MM.1S (cell line): ENCODE measurements around the gene TSN.

Experiments used
- DNase-seq: peaks from one replicate; pipeline ENCODE4 v3.0.0-alpha.2; 2015
- H2AFZ ChIP-seq: fragments of 300-600 bp; sonication (generic); 2 replicates; pipeline ENCODE4 v1.6.0; 2016; ENCODE audit warnings: antibody characterized with exemption, low read length
- H3F3A ChIP-seq: fragments of 300-600 bp; sonication (generic); 2 replicates; pipeline ENCODE4 v1.6.1; 2016; ENCODE audit warnings: mild to moderate bottlenecking, antibody characterized with exemption, low read length, moderate library complexity, mixed read lengths; ENCODE audit not compliant: insufficient read depth
- H3K27ac ChIP-seq: fragments of 300-600 bp; sonication (generic); 2 replicates; pipeline ENCODE4 v1.5.1; 2016; ENCODE audit warnings: mild to moderate bottlenecking, low read length
- H3K27me3 ChIP-seq: fragments of 300-600 bp; sonication (generic); replicated peaks from 2 replicates; pipeline ENCODE4 v1.6.0; 2016; ENCODE audit warnings: low read length; ENCODE audit not compliant: insufficient read depth
- H3K36me3 ChIP-seq: fragments of 300-600 bp; sonication (generic); replicated peaks from 2 replicates; pipeline ENCODE4 v1.6.1; 2016; ENCODE audit warnings: mild to moderate bottlenecking, low read length, mixed read lengths; ENCODE audit not compliant: insufficient read depth
- H3K4me1 ChIP-seq: fragments of 300-600 bp; sonication (generic); 2 replicates; pipeline ENCODE4 v1.6.1; 2016; ENCODE audit warnings: low read length, mixed read lengths
- H3K4me2 ChIP-seq: fragments of 300-600 bp; sonication (generic); 2 replicates; pipeline ENCODE4 v1.6.0; 2016; ENCODE audit warnings: low read depth, low read length
- H3K4me3 ChIP-seq: fragments of 300-600 bp; sonication (generic); 2 replicates; pipeline ENCODE4 v1.5.1; 2016; ENCODE audit warnings: low read length, mixed read lengths
- H3K79me2 ChIP-seq: fragments of 300-600 bp; sonication (generic); 2 replicates; pipeline ENCODE4 v1.6.1; 2016; ENCODE audit warnings: mixed run types, low read length, mixed read lengths
- H3K9ac ChIP-seq: fragments of 300-600 bp; sonication (generic); 2 replicates; pipeline ENCODE4 v1.6.1; 2016; ENCODE audit warnings: low read length, mixed read lengths
- H3K9me2 ChIP-seq: fragments of 300-600 bp; sonication (generic); replicated peaks from 2 replicates; pipeline ENCODE4 v1.6.1; 2016; ENCODE audit warnings: mild to moderate bottlenecking, low read length, mixed read lengths; ENCODE audit not compliant: insufficient read depth
- H3K9me3 ChIP-seq: fragments of 300-600 bp; sonication (generic); replicated peaks from 2 replicates; pipeline ENCODE4 v1.6.1; 2016; ENCODE audit warnings: mild to moderate bottlenecking, low read length, mixed read lengths; ENCODE audit not compliant: insufficient read depth
- H4K20me1 ChIP-seq: fragments of 300-600 bp; sonication (generic); 2 replicates; pipeline ENCODE4 v1.6.1; 2016; ENCODE audit warnings: mild to moderate bottlenecking, low read length, moderate library complexity, mixed read lengths; ENCODE audit not compliant: insufficient read depth
- EZH2 ChIP-seq: fragments of 300-600 bp; sonication (generic); optimal IDR thresholded peaks from 2 replicates; pipeline ENCODE3; 2017; ENCODE audit warnings: low read depth, mild to moderate bottlenecking, antibody characterized with exemption, low read length, mixed read lengths
- EZH2phosphoT487 ChIP-seq: fragments of 300-600 bp; sonication (generic); IDR thresholded peaks from 2 replicates; pipeline ENCODE4 v1.6.1; 2018; ENCODE audit warnings: antibody characterized with exemption, low read length
- TF ChIP-seq, protein P1 (sequence below): fragments of 300-600 bp; sonication (generic); IDR thresholded peaks from 2 replicates; pipeline ENCODE4 v1.5.1; 2016; ENCODE audit warnings: antibody characterized with exemption, low read length, mixed read lengths

TSN gene

DNA sequence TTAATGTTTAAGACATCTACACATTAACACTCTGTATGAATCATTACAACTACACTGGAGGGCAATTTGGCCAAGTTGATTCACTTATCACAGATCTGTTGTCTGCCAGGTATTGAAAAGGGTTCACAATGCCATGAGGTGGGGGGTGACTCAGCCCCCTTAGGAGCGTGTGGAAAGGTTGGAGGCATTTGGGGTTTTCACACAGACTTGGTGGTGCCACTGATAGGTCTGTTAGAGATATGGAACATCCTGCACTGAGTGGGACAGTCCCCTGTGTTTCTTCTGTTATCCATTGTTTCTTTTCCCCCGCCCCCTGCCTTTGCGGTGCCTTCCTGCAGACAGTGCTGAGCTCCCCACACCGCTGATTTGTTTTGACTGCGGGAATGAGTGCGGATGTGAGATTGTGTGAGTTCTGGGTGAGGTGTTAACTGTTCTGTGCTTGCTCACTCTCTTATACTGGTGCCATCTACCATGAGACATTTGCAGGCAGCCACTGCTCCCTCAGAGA lies 9.3 kb upstream of the TSN start:
- no peaks in the 10 kb centered on the region for H3K36me3 ChIP-seq
- no peaks in the 10 kb centered on the region for H3K27me3 ChIP-seq
- H3F3A ChIP-seq: no peaks in the 10 kb centered on the region
- no peak overlapping the region for H3K4me3 ChIP-seq
- H2AFZ ChIP-seq: no peak overlapping the region
- H3K79me2 ChIP-seq: no peaks in the 10 kb centered on the region
- H4K20me1 ChIP-seq: no peaks in the 10 kb centered on the region
- no peak for TF ChIP-seq EZH2phosphoT487
- TF ChIP-seq EZH2: no peak
- TF ChIP-seq, protein P1, sequence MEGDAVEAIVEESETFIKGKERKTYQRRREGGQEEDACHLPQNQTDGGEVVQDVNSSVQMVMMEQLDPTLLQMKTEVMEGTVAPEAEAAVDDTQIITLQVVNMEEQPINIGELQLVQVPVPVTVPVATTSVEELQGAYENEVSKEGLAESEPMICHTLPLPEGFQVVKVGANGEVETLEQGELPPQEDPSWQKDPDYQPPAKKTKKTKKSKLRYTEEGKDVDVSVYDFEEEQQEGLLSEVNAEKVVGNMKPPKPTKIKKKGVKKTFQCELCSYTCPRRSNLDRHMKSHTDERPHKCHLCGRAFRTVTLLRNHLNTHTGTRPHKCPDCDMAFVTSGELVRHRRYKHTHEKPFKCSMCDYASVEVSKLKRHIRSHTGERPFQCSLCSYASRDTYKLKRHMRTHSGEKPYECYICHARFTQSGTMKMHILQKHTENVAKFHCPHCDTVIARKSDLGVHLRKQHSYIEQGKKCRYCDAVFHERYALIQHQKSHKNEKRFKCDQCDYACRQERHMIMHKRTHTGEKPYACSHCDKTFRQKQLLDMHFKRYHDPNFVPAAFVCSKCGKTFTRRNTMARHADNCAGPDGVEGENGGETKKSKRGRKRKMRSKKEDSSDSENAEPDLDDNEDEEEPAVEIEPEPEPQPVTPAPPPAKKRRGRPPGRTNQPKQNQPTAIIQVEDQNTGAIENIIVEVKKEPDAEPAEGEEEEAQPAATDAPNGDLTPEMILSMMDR: no peak
- DNase-seq: no peak
- H3K27ac ChIP-seq: no peak overlapping the region
- no peaks in the 10 kb centered on the region for H3K9me2 ChIP-seq
- no peaks in the 10 kb centered on the region for H3K4me1 ChIP-seq
- H3K9me3 ChIP-seq: no peaks in the 10 kb centered on the region
- H3K4me2 ChIP-seq: no peak overlapping the region
- H3K9ac ChIP-seq: no peak overlapping the region

DNA sequence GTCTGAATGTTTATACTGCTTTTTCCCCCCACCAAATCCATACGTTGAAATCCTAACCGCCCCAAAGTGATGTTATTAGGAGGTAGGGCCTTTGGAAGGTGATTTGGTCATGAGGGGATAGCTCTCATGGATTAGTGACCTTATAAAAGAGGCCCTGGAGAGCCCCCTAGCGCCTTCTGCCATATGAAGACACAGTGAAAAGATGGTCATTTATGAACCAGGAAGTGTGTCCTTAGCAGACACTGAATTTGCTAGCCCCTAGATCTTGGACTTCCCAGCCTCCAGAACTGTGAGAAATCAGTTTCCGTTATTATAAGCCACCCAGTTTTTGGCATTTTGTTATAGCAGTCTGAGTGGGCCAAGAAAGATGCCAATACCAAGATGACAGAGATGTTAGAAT lies 7.2 kb upstream of the TSN start:
- no peaks in the 10 kb centered on the region for H3K27me3 ChIP-seq
- no peaks in the 10 kb centered on the region for H3K9me2 ChIP-seq
- no peak overlapping the region for H3K4me3 ChIP-seq
- H3K27ac ChIP-seq: no peak overlapping the region
- no peak overlapping the region for H2AFZ ChIP-seq
- H3K9ac ChIP-seq: no peak overlapping the region
- TF ChIP-seq, protein P1: peak; percentile 35
- TF ChIP-seq EZH2phosphoT487: no peak
- H3K36me3 ChIP-seq: no peaks in the 10 kb centered on the region
- H3K4me2 ChIP-seq: no peak overlapping the region
- no peaks in the 10 kb centered on the region for H3F3A ChIP-seq
- DNase-seq: peak; percentile 35
- H4K20me1 ChIP-seq: no peaks in the 10 kb centered on the region
- no peaks in the 10 kb centered on the region for H3K79me2 ChIP-seq
- H3K4me1 ChIP-seq: no peaks in the 10 kb centered on the region
- H3K9me3 ChIP-seq: no peaks in the 10 kb centered on the region

DNA sequence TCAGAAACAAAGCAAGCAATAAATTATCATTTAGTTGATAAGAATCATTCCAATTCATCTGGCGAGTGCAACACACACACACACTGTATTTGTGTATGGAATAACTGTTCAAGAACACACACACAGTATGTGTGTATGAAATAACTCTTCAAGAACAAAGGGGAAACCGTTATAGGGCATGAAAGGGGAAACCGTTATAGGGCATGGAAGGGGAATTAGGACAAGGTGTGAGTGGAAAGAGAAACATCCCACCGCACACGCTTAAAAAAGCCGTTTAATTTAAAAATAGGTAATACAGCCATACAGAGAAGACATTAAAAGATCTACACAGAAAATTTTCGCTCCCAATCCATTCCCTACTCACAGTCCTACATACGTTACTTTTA lies 607 bp upstream of the TSN start:
- H3K4me3 ChIP-seq: peak overlapping the region; percentile 86
- peak overlapping the region; percentile 92 for H2AFZ ChIP-seq
- H3K79me2 ChIP-seq: peaks cover 37% of the 10 kb centered on the region
- H3K9me2 ChIP-seq: no peaks in the 10 kb centered on the region
- peak overlapping the region; percentile 59 for H3K9ac ChIP-seq
- H3K27me3 ChIP-seq: no peaks in the 10 kb centered on the region
- no peaks in the 10 kb centered on the region for H3F3A ChIP-seq
- no peaks in the 10 kb centered on the region for H4K20me1 ChIP-seq
- peaks cover 3% of the 10 kb centered on the region; the same call in 1 of the 2 replicates for H3K36me3 ChIP-seq
- DNase-seq: no peak
- H3K4me2 ChIP-seq: peak overlapping the region; percentile 92
- TF ChIP-seq, protein P1: no peak
- TF ChIP-seq EZH2phosphoT487: no peak
- no peak for TF ChIP-seq EZH2
- H3K9me3 ChIP-seq: no peaks in the 10 kb centered on the region
- H3K27ac ChIP-seq: no peak overlapping the region
- no peaks in the 10 kb centered on the region for H3K4me1 ChIP-seq
